HepG2 (cell line): ENCODE results near the gene CDYL. TPM values are rescaled to one million over a fixed set of nuclear protein-coding genes. Genes with fewer than 3 reads are reported as not detected.

Experiments
- ATAC-seq: fragments of 200-7000 bp; cut with Tn5 transposase; 3 replicates; pipeline ENCODE4 v1.9.1; 2020; ENCODE audit warnings: mild to moderate bottlenecking, moderate library complexity
- BruUV-seq: library from RNA; stranded (reverse); fragments of 400-500 nt; replicated peaks from 2 replicates; lab custom pipeline; 2021; lab: Mats Ljungman, UMichigan
- CTCF ChIA-PET: fragments of 300-600 bp; formaldehyde crosslinking; extraction: SDS; loops from one replicate; lab custom pipeline; 2021; ENCODE audit warnings: low total read pairs, inconsistent platforms, low intra/inter-chr PET ratio; lab: Yijun Ruan, JAX
- POLR2A ChIA-PET: fragments of 350-600 bp; sonication (Branson Sonifier 250); formaldehyde crosslinking; loops from one replicate; lab custom pipeline; 2020; ENCODE audit warnings: antibody characterized with exemption, inconsistent platforms; lab: Yijun Ruan, JAX
- DNase-seq: peaks from one replicate; pipeline ENCODE4 v3.0.0-alpha.2; 2015; ENCODE audit warnings: low spot score
- FAIRE-seq: peaks from 3 replicates; lab custom pipeline; 2011; peaks lifted over from hg19 to GRCh38; lab: Jason Lieb, UNC
- H2AFZ ChIP-seq: one replicate; pipeline ENCODE4 v1.6.1; 2011; ENCODE audit warnings: low read length, inconsistent platforms
- H3K27ac ChIP-seq: fragments of 300-600 bp; 3 replicates; pipeline ENCODE4 v1.8.0; 2011; ENCODE audit warnings: mixed run types, mild to moderate bottlenecking, mixed read lengths, low read length, inconsistent platforms; ENCODE audit not compliant: insufficient read depth; ENCODE audit errors: extremely low read length
- H3K27me3 ChIP-seq, 2 experiments: fragments of 200-600 bp in 1 of 2; 2 replicates in 1 of 2; 3 replicates in 1 of 2; pipeline versions ENCODE4 v1.6.0 to v1.8.0; 2011; ENCODE audit warnings: low read length in 2 of 2, mild to moderate bottlenecking in 2 of 2, moderate library complexity in 2 of 2, inconsistent platforms in 1 of 2; ENCODE audit not compliant: insufficient read depth in 2 of 2, control insufficient read depth in 1 of 2
- H3K36me3 ChIP-seq, 2 experiments: fragments of 200-600 bp in 1 of 2; replicated peaks in 1 of 2; 2 replicates in 1 of 2; 3 replicates in 1 of 2; pipeline versions ENCODE4 v1.5.1 to v1.8.0; 2011; ENCODE audit warnings: low read length in 2 of 2, inconsistent platforms in 1 of 2; ENCODE audit not compliant: insufficient read depth in 2 of 2, control insufficient read depth in 1 of 2
- H3K4me1 ChIP-seq: 2 replicates; pipeline ENCODE4 v1.5.1; 2012; ENCODE audit warnings: low read length, inconsistent platforms; ENCODE audit not compliant: insufficient read depth
- H3K4me2 ChIP-seq: 2 replicates; pipeline ENCODE4 v1.6.0; 2011; ENCODE audit warnings: low read depth, low read length, inconsistent platforms
- H3K4me3 ChIP-seq, 3 experiments: fragments of 200-600 bp in 1 of 3; sonication (generic), shearing (Covaris generic) in 1 of 3; replicated peaks in 1 of 3; 2 replicates each; pipeline ENCODE4 v1.5.1; 2011 to 2016; ENCODE audit warnings: low read length in 3 of 3, inconsistent platforms in 2 of 3, low read depth in 2 of 3, mild to moderate bottlenecking in 2 of 3, control low read depth in 1 of 3, mixed read lengths in 1 of 3; ENCODE audit not compliant: insufficient read depth in 1 of 3
- H3K79me2 ChIP-seq: one replicate; pipeline ENCODE4 v1.6.1; 2011; ENCODE audit warnings: low read length, inconsistent platforms; ENCODE audit not compliant: insufficient read depth
- H3K9ac ChIP-seq: 2 replicates; pipeline ENCODE4 v1.6.0; 2011; ENCODE audit warnings: mild to moderate bottlenecking, low read depth, low read length, inconsistent platforms; ENCODE audit not compliant: insufficient read depth
- H3K9me3 ChIP-seq: 2 replicates; pipeline ENCODE4 v1.5.1; 2012; ENCODE audit warnings: mild to moderate bottlenecking, low read length
- H4K20me1 ChIP-seq: 2 replicates; pipeline ENCODE4 v1.6.0; 2011; ENCODE audit warnings: inconsistent platforms, mild to moderate bottlenecking, low read length, moderate library complexity; ENCODE audit not compliant: insufficient read depth
- ELF4 ChIP-seq: sonication (generic); formaldehyde crosslinking; IDR thresholded peaks from 2 replicates; pipeline ENCODE4 v1.5.0; 2020; ENCODE audit warnings: missing genetic modification reagents, mild to moderate bottlenecking, moderate library complexity, borderline replicate concordance
- JUN ChIP-seq: sonication (generic); formaldehyde crosslinking; IDR thresholded peaks from 2 replicates; pipeline ENCODE4 v1.4.0; 2020; ENCODE audit warnings: mild to moderate bottlenecking, missing genetic modification reagents
- LBX2 ChIP-seq: sonication (generic); formaldehyde crosslinking; IDR thresholded peaks from 2 replicates; pipeline ENCODE4 v1.5.0; 2020; ENCODE audit warnings: missing genetic modification reagents, mild to moderate bottlenecking, borderline replicate concordance
- MAFG ChIP-seq: sonication (generic); formaldehyde crosslinking; IDR thresholded peaks from 2 replicates; pipeline ENCODE4 v1.5.1; 2020; ENCODE audit warnings: mild to moderate bottlenecking, missing genetic modification reagents
- NFIC ChIP-seq: IDR thresholded peaks from 2 replicates; pipeline ENCODE4 v1.6.1; 2012; ENCODE audit warnings: mild to moderate bottlenecking, low read length, inconsistent platforms
- NRL ChIP-seq: sonication (generic); formaldehyde crosslinking; IDR thresholded peaks from 2 replicates; pipeline ENCODE4 v1.5.0; 2020; ENCODE audit warnings: missing genetic modification reagents, mild to moderate bottlenecking, moderate library complexity, borderline replicate concordance
- RBFOX2 ChIP-seq: fragments of 200-400 bp; formaldehyde crosslinking; IDR thresholded peaks from 2 replicates; pipeline ENCODE4 v1.6.1; 2017; ENCODE audit warnings: low read depth, mild to moderate bottlenecking, low read length
- RFXAP ChIP-seq: sonication (generic); formaldehyde crosslinking; IDR thresholded peaks from 2 replicates; pipeline ENCODE4 v1.4.0; 2020; ENCODE audit warnings: missing genetic modification reagents, borderline replicate concordance
- SAP130 ChIP-seq: IDR thresholded peaks from 2 replicates; pipeline ENCODE4 v1.6.1; 2016; ENCODE audit warnings: low read depth
- ZNF121 ChIP-seq: sonication (generic); formaldehyde crosslinking; IDR thresholded peaks from 2 replicates; pipeline ENCODE4 v1.5.0; 2020; ENCODE audit warnings: mild to moderate bottlenecking, missing genetic modification reagents
- ZNF354B ChIP-seq: sonication (generic); formaldehyde crosslinking; IDR thresholded peaks from 2 replicates; pipeline ENCODE4 v1.8.0; 2022; ENCODE audit warnings: mild to moderate bottlenecking, missing genetic modification reagents
- ZNF564 ChIP-seq: sonication (generic); formaldehyde crosslinking; IDR thresholded peaks from 2 replicates; pipeline ENCODE4 v1.8.1; 2023; ENCODE audit warnings: mild to moderate bottlenecking, missing genetic modification reagents
- ZNF678 ChIP-seq: sonication (generic); formaldehyde crosslinking; IDR thresholded peaks from 2 replicates; pipeline ENCODE4 v1.4.0; 2020; ENCODE audit warnings: mild to moderate bottlenecking, missing genetic modification reagents
- ZNF713 ChIP-seq: sonication (generic); formaldehyde crosslinking; IDR thresholded peaks from 2 replicates; pipeline ENCODE4 v1.4.0; 2020; ENCODE audit warnings: mild to moderate bottlenecking, missing genetic modification reagents
- ZNF766 ChIP-seq: sonication (generic); formaldehyde crosslinking; IDR thresholded peaks from 2 replicates; pipeline ENCODE4 v1.5.0; 2020; ENCODE audit warnings: missing genetic modification reagents, borderline replicate concordance
- ZNF841 ChIP-seq: sonication (generic); formaldehyde crosslinking; IDR thresholded peaks from 2 replicates; pipeline ENCODE4 v1.8.1; 2023; ENCODE audit warnings: missing genetic modification reagents, borderline replicate concordance
- WGBS: methylation state at CpG from one replicate; pipeline ENCODE4 v1.1.6; 2017; ENCODE audit warnings: low lambda C conversion rate; 5-methylcytosine and 5-hydroxymethylcytosine counted together
- in situ Hi-C: cut with HindIII; loops from 2 replicates; pipeline ENCODE4 v1.10.0; 2017; ENCODE audit warnings: low pct_unique_long_range_greater_than_20kb; ENCODE audit not compliant: extremely low pct_ligation_motif_present
- intact Hi-C: fragments of 100-400 bp; cut with micrococcal nuclease; formaldehyde crosslinking; loops from one replicate; pipeline ENCODE4 v1.10.0; 2022; ENCODE audit not compliant: unreplicated experiment
- polyA plus RNA-seq, 8 experiments: library from polyadenylated mRNA; depleted of rRNA in 3 of 8; stranded (reverse) in 7 of 8; unstranded in 1 of 8; fragments of >200 nt; fragmentation: Illumina TruSeq in 4 of 8; extraction: Trizol in 4 of 8; gene quantifications; 2 replicates each; pipeline versions ENCODE4 v1.2.1 to v1.2.3, GENCODE V29; 2011 to 2016; ENCODE audit warnings: low read depth in 4 of 8, missing spikeins in 1 of 8, mixed read lengths in 1 of 8; ENCODE audit not compliant: insufficient read depth in 1 of 8
- total RNA-seq, 5 experiments: library from RNA; depleted of rRNA; stranded (reverse); fragments of >200 nt; fragmentation: Illumina TruSeq; extraction: Trizol; gene quantifications; 2 replicates each; pipeline ENCODE4 v1.2.3, GENCODE V29; 2016; ENCODE audit warnings: low read depth in 1 of 5
- TF ChIP-seq, protein P1 (sequence below): sonication (generic); formaldehyde crosslinking; IDR thresholded peaks from 2 replicates; pipeline ENCODE4 v1.8.1; 2022; ENCODE audit warnings: low read depth, mild to moderate bottlenecking, missing genetic modification reagents
- TF ChIP-seq, protein P2 (sequence below): sonication (generic); formaldehyde crosslinking; IDR thresholded peaks from 2 replicates; pipeline ENCODE4 v1.4.0; 2020; ENCODE audit warnings: missing genetic modification reagents, borderline replicate concordance

Gene CDYL
- total and polyA plus RNA-seq, 2 of the 13 experiments (the other 11 are each of a cell fraction or from before 2014, with no cell fraction given), result 22.8 to 105 TPM

DNA sequence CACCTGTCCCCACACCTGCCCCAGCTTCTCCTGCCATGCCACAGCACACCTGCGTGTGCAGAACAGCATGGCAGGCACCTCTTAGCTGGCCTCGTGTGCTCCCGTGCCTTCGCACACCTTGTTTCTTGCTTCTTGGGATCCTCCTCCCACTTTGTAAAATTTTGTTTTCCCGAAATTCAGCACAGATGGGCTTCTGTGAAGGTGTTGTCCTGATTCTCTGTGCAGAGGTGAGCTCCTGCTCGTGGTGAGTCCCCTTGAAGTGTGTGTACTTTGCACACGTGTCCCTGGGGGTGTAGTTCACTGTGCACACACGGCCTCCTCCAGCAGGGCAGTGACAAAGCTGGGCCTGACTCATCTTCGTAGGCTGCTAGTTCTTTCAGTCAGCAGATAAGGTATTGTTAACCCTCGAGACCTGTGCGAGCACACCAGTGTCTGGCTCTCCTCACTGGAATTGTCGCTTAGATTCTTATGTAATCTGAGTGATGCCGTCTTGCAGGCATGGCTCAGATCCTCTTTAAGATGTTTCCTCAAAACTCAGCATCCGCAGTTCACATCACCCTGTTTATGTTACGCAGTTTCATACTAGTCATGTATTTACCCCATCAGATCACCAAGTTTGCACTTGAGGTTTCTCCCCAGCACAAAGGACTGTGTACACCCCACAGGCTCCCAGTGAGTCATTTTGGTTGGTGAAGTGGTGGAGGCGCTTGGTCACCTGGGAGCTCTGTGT is 77.7 kb downstream of the CDYL start:
- Histone ChIP-seq H3K27me3 (no peaks in the 10 kb centered on the region), H3K4me1 (peaks cover 16% of the 10 kb centered on the region), H3K36me3 (no peaks in the 10 kb centered on the region), H3K27ac (no peak overlapping the region), H3K9me3 (no peaks in the 10 kb centered on the region), H3K4me3 (no peak overlapping the region), H4K20me1 (peaks cover 18% of the 10 kb centered on the region; the same call in 1 of the 2 replicates), H3K79me2 (peaks cover 21% of the 10 kb centered on the region), H2AFZ (no peak overlapping the region), H3K9ac (no peak overlapping the region), H3K4me2 (peak overlapping the region; percentile 11)
- POLR2A ChIA-PET, result interaction anchor here (0.6 kb wide), 1 partner anchor 1038 kb away, joined by 3 read pairs; no protein-coding TSS in a partner anchor
- FAIRE-seq, result peak; percentile 39
- ATAC-seq, result peak; percentile 93
- intact Hi-C loops (loop anchor here (5.0 kb wide), 1 partner anchor 83 kb away; no protein-coding TSS in a partner anchor), in situ Hi-C loops (no loop called here)
- DNase-seq, result peak; percentile 73
- CTCF ChIA-PET, result no interaction called here
- 50% methylated on average over 16 of the region's 16 CpGs for WGBS
- BruUV-seq, result no TSS peak
- TF ChIP-seq RFXAP (CRISPR knock-in tag) (no peak), ZNF713 (CRISPR knock-in tag) (no peak), SAP130 (peak; percentile 65; the same call in 1 of the 2 replicates), ZNF354B (CRISPR knock-in tag) (no peak), MAFG (CRISPR knock-in tag) (no peak), ZNF564 (no peak), JUN (CRISPR knock-in tag) (0 out of 2 replicates have a peak, but pooled peaks have one; percentile 53), NRL (peak; percentile 51; the same call in 1 of the 2 replicates), LBX2 (CRISPR knock-in tag) (no peak), ELF4 (CRISPR knock-in tag) (no peak), ZNF121 (CRISPR knock-in tag) (0 out of 2 replicates have a peak, but pooled peaks have one; percentile 6), ZNF766 (CRISPR knock-in tag) (no peak), ZNF678 (CRISPR knock-in tag) (no peak), NFIC (no peak), RBFOX2 (no peak), ZNF841 (CRISPR knock-in tag) (no peak)
- TF ChIP-seq, protein P1, sequence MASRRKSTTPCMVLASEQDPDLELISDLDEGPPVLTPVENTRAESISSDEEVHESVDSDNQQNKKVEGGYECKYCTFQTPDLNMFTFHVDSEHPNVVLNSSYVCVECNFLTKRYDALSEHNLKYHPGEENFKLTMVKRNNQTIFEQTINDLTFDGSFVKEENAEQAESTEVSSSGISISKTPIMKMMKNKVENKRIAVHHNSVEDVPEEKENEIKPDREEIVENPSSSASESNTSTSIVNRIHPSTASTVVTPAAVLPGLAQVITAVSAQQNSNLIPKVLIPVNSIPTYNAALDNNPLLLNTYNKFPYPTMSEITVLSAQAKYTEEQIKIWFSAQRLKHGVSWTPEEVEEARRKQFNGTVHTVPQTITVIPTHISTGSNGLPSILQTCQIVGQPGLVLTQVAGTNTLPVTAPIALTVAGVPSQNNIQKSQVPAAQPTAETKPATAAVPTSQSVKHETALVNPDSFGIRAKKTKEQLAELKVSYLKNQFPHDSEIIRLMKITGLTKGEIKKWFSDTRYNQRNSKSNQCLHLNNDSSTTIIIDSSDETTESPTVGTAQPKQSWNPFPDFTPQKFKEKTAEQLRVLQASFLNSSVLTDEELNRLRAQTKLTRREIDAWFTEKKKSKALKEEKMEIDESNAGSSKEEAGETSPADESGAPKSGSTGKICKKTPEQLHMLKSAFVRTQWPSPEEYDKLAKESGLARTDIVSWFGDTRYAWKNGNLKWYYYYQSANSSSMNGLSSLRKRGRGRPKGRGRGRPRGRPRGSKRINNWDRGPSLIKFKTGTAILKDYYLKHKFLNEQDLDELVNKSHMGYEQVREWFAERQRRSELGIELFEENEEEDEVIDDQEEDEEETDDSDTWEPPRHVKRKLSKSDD (CRISPR knock-in tag), result no peak
- TF ChIP-seq, protein P2, sequence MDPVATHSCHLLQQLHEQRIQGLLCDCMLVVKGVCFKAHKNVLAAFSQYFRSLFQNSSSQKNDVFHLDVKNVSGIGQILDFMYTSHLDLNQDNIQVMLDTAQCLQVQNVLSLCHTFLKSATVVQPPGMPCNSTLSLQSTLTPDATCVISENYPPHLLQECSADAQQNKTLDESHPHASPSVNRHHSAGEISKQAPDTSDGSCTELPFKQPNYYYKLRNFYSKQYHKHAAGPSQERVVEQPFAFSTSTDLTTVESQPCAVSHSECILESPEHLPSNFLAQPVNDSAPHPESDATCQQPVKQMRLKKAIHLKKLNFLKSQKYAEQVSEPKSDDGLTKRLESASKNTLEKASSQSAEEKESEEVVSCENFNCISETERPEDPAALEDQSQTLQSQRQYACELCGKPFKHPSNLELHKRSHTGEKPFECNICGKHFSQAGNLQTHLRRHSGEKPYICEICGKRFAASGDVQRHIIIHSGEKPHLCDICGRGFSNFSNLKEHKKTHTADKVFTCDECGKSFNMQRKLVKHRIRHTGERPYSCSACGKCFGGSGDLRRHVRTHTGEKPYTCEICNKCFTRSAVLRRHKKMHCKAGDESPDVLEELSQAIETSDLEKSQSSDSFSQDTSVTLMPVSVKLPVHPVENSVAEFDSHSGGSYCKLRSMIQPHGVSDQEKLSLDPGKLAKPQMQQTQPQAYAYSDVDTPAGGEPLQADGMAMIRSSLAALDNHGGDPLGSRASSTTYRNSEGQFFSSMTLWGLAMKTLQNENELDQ (CRISPR knock-in tag), result no peak
